ENCODE results near the gene DNAL1.

The DNAL1 gene

DNA sequence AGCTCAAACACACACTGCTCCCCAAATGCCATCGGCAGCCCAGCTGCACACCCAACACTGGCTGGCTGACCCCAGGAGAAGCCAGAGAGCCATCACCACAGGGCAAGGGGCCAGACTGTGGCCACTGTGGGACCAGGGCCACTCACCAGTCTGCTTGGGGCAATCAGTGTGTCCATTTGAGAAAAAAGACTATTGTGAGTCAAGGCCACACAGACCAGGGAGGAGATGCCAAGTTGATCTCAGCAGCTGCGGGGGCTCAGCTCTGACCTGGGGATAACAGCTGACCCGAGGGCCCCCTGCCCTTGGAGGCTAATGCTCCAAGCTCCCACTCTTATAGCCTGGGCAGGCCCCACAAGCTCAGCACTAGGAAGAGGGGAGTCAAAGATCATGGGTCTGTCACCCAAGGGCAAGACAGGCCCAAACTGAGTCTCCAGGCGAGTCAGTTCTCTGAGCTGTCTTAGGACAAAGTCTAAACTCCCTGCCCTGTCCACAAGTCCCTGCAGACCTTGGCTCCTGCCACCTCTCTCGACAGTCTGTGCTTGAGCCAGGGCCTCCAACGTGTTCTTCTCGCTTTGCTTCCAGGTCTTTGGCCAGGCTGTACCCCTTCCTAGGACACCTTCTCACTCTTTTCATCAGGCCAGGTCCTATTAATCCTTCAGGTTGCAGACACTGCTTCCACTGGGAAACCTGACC is 99.5 kb downstream of the DNAL1 start:
- DNase-seq (ENCODE audit: low read depth, low spot score) = no peak

GRCh38 chr14:73744874-73745529 is 100.2 kb downstream of the DNAL1 start:
- no peak for DNase-seq (ENCODE audit: low read depth, low spot score)

DNA sequence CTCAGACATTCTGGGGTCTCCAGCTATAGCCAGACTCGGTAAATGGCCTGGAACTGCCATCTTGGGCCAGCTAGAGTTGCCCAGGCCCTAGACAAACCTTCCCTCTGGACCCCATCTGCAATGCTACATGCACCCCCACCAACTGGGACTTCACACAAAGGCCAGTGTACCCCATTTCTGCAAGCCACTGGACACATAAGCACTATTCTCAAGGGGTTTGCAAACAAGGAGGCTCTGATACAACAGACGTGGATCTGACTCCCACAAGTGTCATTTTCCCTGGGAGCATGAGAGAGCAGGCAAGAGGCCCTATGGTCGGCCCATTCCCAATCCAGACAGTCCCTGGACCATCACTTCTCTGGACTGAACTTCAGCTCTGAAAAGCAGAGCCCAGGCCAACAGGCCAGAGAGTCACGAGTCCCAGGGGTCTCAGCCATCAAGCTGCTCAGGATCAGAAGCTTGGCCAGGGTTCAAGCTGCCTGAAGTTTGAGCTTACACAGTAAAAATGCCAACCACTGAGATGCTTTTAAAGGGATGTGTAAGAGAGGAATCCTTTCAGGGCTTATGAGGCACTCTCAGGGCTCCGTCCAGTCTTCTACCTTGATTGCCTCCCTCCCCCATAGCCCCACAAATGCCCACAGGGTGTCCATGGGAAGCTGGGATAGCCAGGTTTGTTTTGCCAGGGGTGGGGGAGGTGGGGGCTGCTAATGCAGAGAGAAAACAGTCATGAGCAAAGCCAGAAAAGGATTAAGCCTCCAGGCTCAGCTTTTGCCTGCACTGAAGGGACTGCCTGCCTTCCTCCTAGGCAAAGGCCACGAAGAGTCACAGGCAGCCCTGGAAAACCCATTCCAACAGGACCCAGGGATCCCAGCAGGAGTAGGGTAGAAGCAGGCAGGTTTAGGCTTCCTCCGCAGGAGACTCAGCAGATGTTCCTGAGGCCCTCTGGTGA is 101.1 kb downstream of the DNAL1 start:
- peak; percentile 57 for DNase-seq (ENCODE audit: low read depth, low spot score)

DNA sequence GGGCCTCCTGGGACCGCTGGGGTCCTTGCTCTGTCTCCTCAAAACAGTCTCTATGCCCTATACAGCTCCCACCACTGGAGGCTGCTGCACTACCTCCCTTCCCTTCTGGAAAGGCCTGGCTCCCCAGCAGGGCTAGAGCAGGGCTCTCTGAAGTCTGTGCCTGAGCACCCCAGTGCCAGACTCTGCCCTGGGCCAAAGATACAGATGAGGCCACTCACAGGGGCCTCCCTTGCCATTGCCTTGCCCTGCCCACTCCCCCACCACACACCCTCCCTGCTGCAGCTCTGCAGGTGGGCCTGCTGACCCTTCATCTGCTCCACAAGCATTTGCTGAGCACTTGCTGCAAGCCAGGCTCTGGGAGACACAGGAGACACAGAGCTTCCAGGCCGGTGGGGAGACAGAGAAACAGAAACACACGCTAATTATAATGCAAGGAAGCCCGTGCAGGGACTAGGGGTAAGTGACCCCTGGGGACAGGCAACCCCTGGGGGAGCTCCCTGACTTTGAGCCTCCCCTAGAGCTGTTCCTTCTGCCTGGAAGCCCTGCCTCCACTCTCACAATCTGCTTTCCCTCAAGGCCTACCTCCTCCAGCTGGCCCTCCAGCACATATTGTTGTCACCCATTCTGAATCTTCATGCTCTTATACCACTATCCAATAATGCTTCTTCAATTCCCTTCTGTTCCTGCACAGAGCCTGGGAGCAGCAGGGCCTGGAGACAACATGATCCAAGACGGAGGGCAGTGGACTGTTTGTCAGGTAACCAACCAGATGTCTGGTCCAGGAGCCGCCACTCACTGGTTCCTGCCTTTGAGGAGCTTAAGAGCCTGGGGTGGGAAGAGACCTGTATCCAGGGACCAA is 102.0 kb downstream of the DNAL1 start:
- DNase-seq (ENCODE audit: low read depth, low spot score) = no peak

GRCh38 chr14:73747379-73748211 is 102.8 kb downstream of the DNAL1 start:
- no peak for DNase-seq (ENCODE audit: low read depth, low spot score)

DNA sequence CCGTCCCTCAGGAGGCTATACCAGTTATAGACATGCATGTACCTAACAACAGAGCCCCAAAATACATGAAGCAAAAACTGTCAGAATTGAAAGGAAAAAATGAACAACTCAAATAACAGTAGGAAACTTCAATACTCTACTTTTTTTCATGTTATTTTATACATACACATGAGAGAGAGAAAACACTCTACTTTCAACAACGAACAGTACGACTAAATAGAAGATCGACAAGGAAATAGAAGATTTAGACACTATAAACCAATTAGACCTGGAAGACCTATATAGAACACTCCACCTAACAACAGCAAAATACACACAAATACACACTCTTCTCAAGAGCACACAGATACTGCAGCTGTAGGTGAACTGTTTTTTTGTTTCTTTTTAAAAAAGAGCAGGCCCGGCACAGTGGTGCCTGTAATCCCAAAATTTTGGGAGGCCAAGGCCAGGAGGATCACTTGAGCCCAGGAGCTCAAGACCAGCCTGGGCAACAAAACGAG is 104.1 kb downstream of the DNAL1 start:
- no peak for DNase-seq (ENCODE audit: low read depth, low spot score)

DNA sequence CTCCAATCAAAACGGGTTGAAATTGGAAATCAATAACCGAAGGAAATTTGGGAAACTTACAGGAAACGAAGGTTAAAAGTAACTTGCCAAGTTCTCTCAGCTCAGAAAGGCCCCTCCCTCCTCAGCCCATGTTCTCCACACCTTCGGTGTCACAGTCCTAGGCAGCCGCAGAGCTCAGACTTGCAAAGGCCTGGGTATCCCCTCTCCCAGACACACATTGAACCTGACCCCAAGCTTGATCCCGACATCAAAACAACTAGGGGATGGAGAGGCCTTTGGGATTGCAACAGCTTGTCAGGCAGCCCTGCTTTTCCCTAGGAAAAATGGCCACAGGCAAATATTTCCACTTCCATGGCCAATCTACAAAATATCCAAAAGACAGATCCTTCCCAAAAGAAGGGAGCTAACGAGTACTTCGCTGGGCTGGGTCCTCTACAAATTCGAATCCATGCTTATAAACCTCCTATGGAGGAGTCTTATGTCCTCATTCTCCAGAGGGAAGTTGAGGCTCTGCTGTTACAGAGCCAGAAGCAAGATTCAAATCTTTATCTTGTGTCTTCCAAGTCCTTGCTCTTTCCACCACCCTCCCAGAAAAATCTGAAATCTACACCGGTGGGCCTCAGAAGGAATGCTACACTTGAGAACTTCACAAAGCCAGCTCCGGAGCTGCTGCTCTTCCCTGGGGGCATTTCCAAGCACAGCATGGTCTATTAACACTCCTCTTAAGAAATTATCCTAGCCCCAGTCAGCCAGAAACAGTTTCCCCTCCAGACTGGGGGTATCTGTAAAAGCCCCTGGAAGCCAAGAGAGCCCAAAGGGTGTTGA is 105.1 kb downstream of the DNAL1 start:
- no peak for DNase-seq (ENCODE audit: low read depth, low spot score)

DNA sequence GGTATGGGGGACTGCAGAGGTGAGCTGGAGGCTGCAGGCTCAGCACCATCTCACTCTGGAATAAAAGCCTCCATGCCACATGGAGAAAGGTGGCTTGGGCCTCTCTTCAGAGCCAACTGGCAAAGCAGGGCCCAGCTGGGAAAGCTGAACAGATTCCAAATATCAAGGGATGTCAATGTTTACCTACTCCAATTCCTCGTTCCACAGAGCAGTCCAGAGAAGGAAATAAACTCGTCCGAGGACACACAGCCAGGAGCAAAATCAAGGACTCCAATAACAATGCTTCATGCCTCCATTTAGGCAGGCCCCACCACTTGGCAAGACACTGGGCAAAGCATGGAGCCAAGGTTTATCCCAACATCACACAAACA is 105.7 kb downstream of the DNAL1 start:
- DNase-seq (ENCODE audit: low read depth, low spot score) = no peak

DNA sequence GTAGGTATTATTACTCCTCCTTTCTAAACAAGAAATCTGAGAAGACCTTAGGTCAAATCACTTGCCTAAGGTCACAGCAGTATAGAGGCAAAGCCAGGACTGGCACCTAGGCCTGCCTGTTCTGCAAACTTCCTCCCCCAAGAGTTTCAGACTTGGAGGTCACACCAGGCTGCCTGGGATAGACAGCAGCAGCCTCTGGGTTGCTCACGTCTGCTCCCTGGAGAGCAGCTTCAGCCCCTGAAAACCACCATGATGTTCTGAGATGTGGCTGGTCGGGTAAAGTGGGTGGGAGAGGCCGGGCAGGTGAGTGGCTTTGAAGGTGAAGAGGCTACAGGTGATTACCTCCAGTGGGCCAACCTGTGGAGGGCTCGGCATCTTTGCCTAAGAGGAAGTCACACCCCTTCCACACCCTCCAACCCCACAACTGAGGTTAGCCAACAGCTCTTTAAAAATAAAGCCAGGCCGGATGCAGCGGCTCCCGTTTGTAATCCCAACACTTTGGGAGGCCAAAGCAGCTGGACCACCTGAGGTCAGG is 106.4 kb downstream of the DNAL1 start:
- DNase-seq (ENCODE audit: low read depth, low spot score) = no peak

GRCh38 chr14:73752297-73752992 is 107.7 kb downstream of the DNAL1 start:
- peak; percentile 96 for DNase-seq (ENCODE audit: low read depth, low spot score)

Data from astrocyte of the hippocampus (primary cell).